ENCODE data around the gene KLHL25. TPM values are rescaled to one million over a fixed set of nuclear protein-coding genes. Genes with fewer than 3 reads are reported as not detected.

The KLHL25 gene
- total and polyA plus RNA-seq, 2 of the 13 experiments (the other 11 are each of a cell fraction or from before 2014, with no cell fraction given), result 3.7 to 8.2 TPM

GRCh38 chr15:85840079-85840801, 45.5 kb upstream of the KLHL25 start (continued):
- no peak for TF ChIP-seq PCBP1 (IDR thresholded peaks at IDR 0.05; ENCODE audit: borderline replicate concordance, low read depth, low read length)
- no peak for TF ChIP-seq HNRNPUL1 (IDR thresholded peaks at IDR 0.05; ENCODE audit: low read depth, low read length)
- no peak for TF ChIP-seq HOXA7 (CRISPR knock-in tag; IDR thresholded peaks at IDR 0.05)
- TF ChIP-seq U2AF2 (IDR thresholded peaks at IDR 0.05; ENCODE audit: low read depth, low read length), result no peak
- peak; percentile 66; the same call in 1 of the 2 replicates for TF ChIP-seq KMT2A (CRISPR knock-in tag; IDR thresholded peaks at IDR 0.05)
- TF ChIP-seq ZNF792 (CRISPR knock-in tag; IDR thresholded peaks at IDR 0.05), result peak; percentile 91
- TF ChIP-seq SCMH1 (CRISPR knock-in tag; IDR thresholded peaks at IDR 0.05; ENCODE audit: borderline replicate concordance), result no peak
- TF ChIP-seq ZNF253 (CRISPR knock-in tag; IDR thresholded peaks at IDR 0.05; ENCODE audit: borderline replicate concordance), result no peak
- TF ChIP-seq ZNF574 (CRISPR knock-in tag; IDR thresholded peaks at IDR 0.05), result peak; percentile 85
- peak; percentile 85; the same call in 1 of the 2 replicates for TF ChIP-seq KLF9 (CRISPR knock-in tag; IDR thresholded peaks at IDR 0.05; ENCODE audit: low read depth)
- TF ChIP-seq ELF1 (CRISPR knock-in tag; IDR thresholded peaks at IDR 0.05), result peak; percentile 57
- TF ChIP-seq CTCF (CRISPR knock-in tag; IDR thresholded peaks at IDR 0.05), result peak; percentile 97
- TF ChIP-seq RCOR2 (CRISPR knock-in tag; IDR thresholded peaks at IDR 0.05), result 0 out of 2 replicates have a peak, but pooled peaks have one; percentile 51
- TF ChIP-seq ISL2 (CRISPR knock-in tag; IDR thresholded peaks at IDR 0.05), result peak; percentile 60; the same call in 1 of the 2 replicates
- TF ChIP-seq ZNF264 (CRISPR knock-in tag; IDR thresholded peaks at IDR 0.05), result peak; percentile 96
- peak; percentile 86 for TF ChIP-seq SP5 (CRISPR knock-in tag; IDR thresholded peaks at IDR 0.05; ENCODE audit: borderline replicate concordance, low read depth)
- no peak for TF ChIP-seq CHD4 (IDR thresholded peaks at IDR 0.05; ENCODE audit: borderline replicate concordance, low read length)
- no peak for TF ChIP-seq BCLAF1 (IDR thresholded peaks at IDR 0.05)
- no peak for TF ChIP-seq ARID2 (CRISPR knock-in tag; IDR thresholded peaks at IDR 0.05; ENCODE audit: borderline replicate concordance)
- peak; percentile 92 for TF ChIP-seq RBM39 (IDR thresholded peaks at IDR 0.05; ENCODE audit: low read depth, low read length, poor library complexity, severe bottlenecking)
- peak; percentile 37; the same call in 1 of the 2 replicates for TF ChIP-seq FOXC1 (CRISPR knock-in tag; IDR thresholded peaks at IDR 0.05; ENCODE audit: borderline replicate concordance)
- TF ChIP-seq KDM5B (CRISPR knock-in tag; IDR thresholded peaks at IDR 0.05; ENCODE audit: borderline replicate concordance), result peak; percentile 77; the same call in 1 of the 2 replicates

Data from HepG2 (cell line).